GM12801 (cell line): Measurements from ENCODE around the gene TTC6.

Source experiments
- CTCF ChIP-seq: IDR thresholded peaks from one replicate; pipeline ENCODE4 v1.5.1; 2011; ENCODE audit warnings: control low read depth; ENCODE audit not compliant: insufficient read length; ENCODE audit errors: extremely low read depth

Gene TTC6

GRCh38 chr14:37559386-37559785 lies 36.0 kb upstream of the TTC6 start:
- TF ChIP-seq CTCF, result no peak

- no peak for TF ChIP-seq CTCF
Observed at GRCh38 chr14:37563189-37563588, 32.2 kb upstream of the TTC6 start.

- no peak for TF ChIP-seq CTCF
Observed at GRCh38 chr14:37565550-37565949, 29.9 kb upstream of the TTC6 start.

- no peak for TF ChIP-seq CTCF
Observed at GRCh38 chr14:37566811-37567371, 28.5 kb upstream of the TTC6 start.

- no peak for TF ChIP-seq CTCF
Observed at GRCh38 chr14:37569729-37570128, 25.7 kb upstream of the TTC6 start.

GRCh38 chr14:37571391-37571790 lies 24.0 kb upstream of the TTC6 start:
- TF ChIP-seq CTCF, result no peak

- TF ChIP-seq CTCF, result no peak
Observed at GRCh38 chr14:37573356-37573755, 22.1 kb upstream of the TTC6 start.
